ENCODE results near the gene FOXJ3.

- TF ChIP-seq, protein P1, sequence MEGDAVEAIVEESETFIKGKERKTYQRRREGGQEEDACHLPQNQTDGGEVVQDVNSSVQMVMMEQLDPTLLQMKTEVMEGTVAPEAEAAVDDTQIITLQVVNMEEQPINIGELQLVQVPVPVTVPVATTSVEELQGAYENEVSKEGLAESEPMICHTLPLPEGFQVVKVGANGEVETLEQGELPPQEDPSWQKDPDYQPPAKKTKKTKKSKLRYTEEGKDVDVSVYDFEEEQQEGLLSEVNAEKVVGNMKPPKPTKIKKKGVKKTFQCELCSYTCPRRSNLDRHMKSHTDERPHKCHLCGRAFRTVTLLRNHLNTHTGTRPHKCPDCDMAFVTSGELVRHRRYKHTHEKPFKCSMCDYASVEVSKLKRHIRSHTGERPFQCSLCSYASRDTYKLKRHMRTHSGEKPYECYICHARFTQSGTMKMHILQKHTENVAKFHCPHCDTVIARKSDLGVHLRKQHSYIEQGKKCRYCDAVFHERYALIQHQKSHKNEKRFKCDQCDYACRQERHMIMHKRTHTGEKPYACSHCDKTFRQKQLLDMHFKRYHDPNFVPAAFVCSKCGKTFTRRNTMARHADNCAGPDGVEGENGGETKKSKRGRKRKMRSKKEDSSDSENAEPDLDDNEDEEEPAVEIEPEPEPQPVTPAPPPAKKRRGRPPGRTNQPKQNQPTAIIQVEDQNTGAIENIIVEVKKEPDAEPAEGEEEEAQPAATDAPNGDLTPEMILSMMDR (IDR thresholded peaks at IDR 0.05), result no peak
- no peak for TF ChIP-seq EP300 (IDR thresholded peaks at IDR 0.05)
These were observed 155.1 kb downstream of the FOXJ3 start for GRCh38 chr1:42179900-42180329.

Data from esophagus muscularis mucosa (tissue), 3 donors.